Hepatocyte (in vitro differentiated cells): ENCODE measurements around the gene MOB3C. TPM values are rescaled to one million over a fixed set of nuclear protein-coding genes. Genes with fewer than 3 reads are reported as not detected.

Source experiments
- DNase-seq: peaks from one replicate; pipeline ENCODE4 v3.0.0-alpha.2; 2016; ENCODE audit warnings: low spot score
- H2AFZ ChIP-seq: fragments of 200-600 bp; sonication (generic); 2 replicates; pipeline ENCODE4 v1.6.0; 2016; ENCODE audit warnings: antibody characterized with exemption, mild to moderate bottlenecking
- H3K27ac ChIP-seq: fragments of 200-600 bp; sonication (generic); 2 replicates; pipeline ENCODE4 v1.5.1; 2016; ENCODE audit warnings: mild to moderate bottlenecking
- H3K27me3 ChIP-seq: fragments of 200-600 bp; sonication (generic); 2 replicates; pipeline ENCODE4 v1.6.1; 2016
- H3K36me3 ChIP-seq: fragments of 200-600 bp; sonication (generic); replicated peaks from 2 replicates; pipeline ENCODE4 v1.5.1; 2016; ENCODE audit warnings: low read depth; ENCODE audit not compliant: insufficient read depth
- H3K4me1 ChIP-seq: fragments of 200-600 bp; sonication (generic); 2 replicates; pipeline ENCODE4 v1.5.1; 2016; ENCODE audit warnings: mild to moderate bottlenecking, moderate library complexity; ENCODE audit not compliant: insufficient read depth
- H3K4me2 ChIP-seq: fragments of 200-600 bp; sonication (generic); 2 replicates; pipeline ENCODE4 v1.6.0; 2016
- H3K4me3 ChIP-seq: fragments of 200-600 bp; sonication (generic); 2 replicates; pipeline ENCODE4 v1.5.1; 2016; ENCODE audit warnings: mild to moderate bottlenecking
- H3K79me2 ChIP-seq: fragments of 200-600 bp; sonication (generic); 2 replicates; pipeline ENCODE4 v1.6.0; 2017; ENCODE audit warnings: mild to moderate bottlenecking
- H3K9me2 ChIP-seq: fragments of 200-600 bp; sonication (generic); replicated peaks from 2 replicates; pipeline ENCODE4 v1.6.0; 2017; ENCODE audit warnings: mild to moderate bottlenecking; ENCODE audit not compliant: insufficient read depth
- H3K9me3 ChIP-seq: fragments of 200-600 bp; sonication (generic); 2 replicates; pipeline ENCODE4 v1.5.1; 2016; ENCODE audit warnings: low read depth, mild to moderate bottlenecking
- H4K20me1 ChIP-seq: fragments of 200-600 bp; sonication (generic); 2 replicates; pipeline ENCODE4 v1.6.0; 2016; ENCODE audit warnings: mild to moderate bottlenecking; ENCODE audit not compliant: insufficient read depth, poor library complexity, severe bottlenecking
- EZH2 ChIP-seq: fragments of 200-600 bp; sonication (generic); IDR thresholded peaks from 2 replicates; pipeline ENCODE4 v1.6.1; 2016; ENCODE audit warnings: antibody characterized with exemption, mild to moderate bottlenecking, borderline replicate concordance
- EZH2phosphoT487 ChIP-seq: fragments of 200-600 bp; sonication (generic); IDR thresholded peaks from one replicate; pipeline ENCODE4 v1.6.1; 2018; ENCODE audit warnings: antibody characterized with exemption, mild to moderate bottlenecking, low read depth, moderate library complexity; ENCODE audit not compliant: unreplicated experiment, severe bottlenecking
- WGBS: methylation state at CpG from one replicate; pipeline ENCODE4 v1.1.6; 2016; ENCODE audit warnings: low lambda C conversion rate; ENCODE audit errors: missing lambda C conversion rate; 5-methylcytosine and 5-hydroxymethylcytosine counted together
- polyA plus RNA-seq: library from polyadenylated mRNA; unstranded; fragments of >200 nt; fragmentation: Nextera tagmentation; extraction: Ambion mirVana; gene quantifications from 2 replicates; pipeline ENCODE4 v1.2.1, GENCODE V29; 2016
- total RNA-seq: library from RNA; depleted of rRNA; stranded (reverse); fragments of >200 nt; gene quantifications from 2 replicates; pipeline ENCODE4 v1.2.3, GENCODE V29; 2014
- TF ChIP-seq, protein P1 (sequence below): fragments of 200-600 bp; sonication (generic); IDR thresholded peaks from 2 replicates; pipeline ENCODE4 v1.5.1; 2016; ENCODE audit warnings: antibody characterized with exemption, mild to moderate bottlenecking; ENCODE audit not compliant: poor library complexity

The MOB3C gene
- total and polyA plus RNA-seq, 2 experiments from 2014 or later, result 5.8 to 6.6 TPM

DNA sequence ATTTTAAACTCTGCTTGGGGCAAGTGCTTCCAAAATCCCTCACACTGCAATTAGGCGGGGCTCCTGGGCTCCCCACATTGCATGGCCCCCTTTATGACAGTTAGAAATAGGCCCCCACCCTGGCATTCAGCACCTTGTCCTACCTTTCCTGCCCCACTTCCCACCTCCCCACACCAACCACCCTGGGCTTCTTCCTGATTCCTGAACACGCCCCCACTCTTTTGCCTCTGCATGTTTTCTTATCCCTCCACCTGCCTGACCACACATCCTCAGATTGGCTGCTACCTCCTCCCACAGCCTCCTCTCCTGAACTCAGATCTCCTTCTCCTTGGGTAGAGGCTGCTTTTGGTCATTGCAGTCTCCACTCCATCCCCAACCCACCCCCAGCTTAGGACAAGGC is 1.5 kb downstream of the MOB3C start:
- no peaks in the 10 kb centered on the region for H3K9me2 ChIP-seq
- no peaks in the 10 kb centered on the region for H3K27me3 ChIP-seq
- peaks cover 19% of the 10 kb centered on the region for H3K79me2 ChIP-seq
- H3K36me3 ChIP-seq, result no peaks in the 10 kb centered on the region
- no peaks in the 10 kb centered on the region for H3K9me3 ChIP-seq
- TF ChIP-seq, protein P1, sequence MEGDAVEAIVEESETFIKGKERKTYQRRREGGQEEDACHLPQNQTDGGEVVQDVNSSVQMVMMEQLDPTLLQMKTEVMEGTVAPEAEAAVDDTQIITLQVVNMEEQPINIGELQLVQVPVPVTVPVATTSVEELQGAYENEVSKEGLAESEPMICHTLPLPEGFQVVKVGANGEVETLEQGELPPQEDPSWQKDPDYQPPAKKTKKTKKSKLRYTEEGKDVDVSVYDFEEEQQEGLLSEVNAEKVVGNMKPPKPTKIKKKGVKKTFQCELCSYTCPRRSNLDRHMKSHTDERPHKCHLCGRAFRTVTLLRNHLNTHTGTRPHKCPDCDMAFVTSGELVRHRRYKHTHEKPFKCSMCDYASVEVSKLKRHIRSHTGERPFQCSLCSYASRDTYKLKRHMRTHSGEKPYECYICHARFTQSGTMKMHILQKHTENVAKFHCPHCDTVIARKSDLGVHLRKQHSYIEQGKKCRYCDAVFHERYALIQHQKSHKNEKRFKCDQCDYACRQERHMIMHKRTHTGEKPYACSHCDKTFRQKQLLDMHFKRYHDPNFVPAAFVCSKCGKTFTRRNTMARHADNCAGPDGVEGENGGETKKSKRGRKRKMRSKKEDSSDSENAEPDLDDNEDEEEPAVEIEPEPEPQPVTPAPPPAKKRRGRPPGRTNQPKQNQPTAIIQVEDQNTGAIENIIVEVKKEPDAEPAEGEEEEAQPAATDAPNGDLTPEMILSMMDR, result no peak
- H3K4me3 ChIP-seq, result no peak overlapping the region
- H3K27ac ChIP-seq, result no peak overlapping the region
- no peaks in the 10 kb centered on the region for H4K20me1 ChIP-seq
- no peak overlapping the region for H2AFZ ChIP-seq
- H3K4me2 ChIP-seq, result peak overlapping the region; percentile 96
- WGBS, result 92% methylated on average over 2 of the region's 2 CpGs
- H3K4me1 ChIP-seq, result peaks cover 13% of the 10 kb centered on the region
- no peak for DNase-seq

DNA sequence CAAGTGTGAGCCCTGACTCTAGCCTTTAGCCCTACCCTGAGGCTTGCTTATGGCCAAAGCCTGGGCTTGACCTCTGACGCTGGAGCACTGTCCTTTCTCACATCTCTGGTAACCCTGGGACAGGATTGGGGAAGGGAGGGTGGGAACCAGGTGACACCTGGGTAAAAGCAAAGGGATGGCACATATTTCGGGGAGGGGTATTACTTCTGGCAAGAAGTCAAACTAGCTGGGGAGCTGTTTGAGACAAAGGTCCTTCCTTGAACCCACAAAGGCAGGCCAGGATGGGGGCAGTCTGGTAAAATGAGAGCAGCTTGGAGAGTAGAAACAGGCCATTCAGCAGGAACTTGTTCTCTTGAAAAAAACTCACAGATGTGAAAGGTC is 2.0 kb downstream of the MOB3C start:
- TF ChIP-seq EZH2, result no peak
- TF ChIP-seq EZH2phosphoT487, result no peak
- TF ChIP-seq, protein P1, result no peak
- no peak overlapping the region for H3K4me2 ChIP-seq
- H3K9me2 ChIP-seq, result no peaks in the 10 kb centered on the region
- no peak overlapping the region for H2AFZ ChIP-seq
- 90% methylated on average over 2 of the region's 2 CpGs for WGBS
- no peaks in the 10 kb centered on the region for H3K9me3 ChIP-seq
- no peak overlapping the region for H3K27ac ChIP-seq
- H3K79me2 ChIP-seq, result peaks cover 19% of the 10 kb centered on the region
- H3K4me1 ChIP-seq, result peaks cover 13% of the 10 kb centered on the region
- DNase-seq, result no peak
- H3K36me3 ChIP-seq, result no peaks in the 10 kb centered on the region
- H3K27me3 ChIP-seq, result no peaks in the 10 kb centered on the region
- no peaks in the 10 kb centered on the region for H4K20me1 ChIP-seq
- H3K4me3 ChIP-seq, result no peak overlapping the region

DNA sequence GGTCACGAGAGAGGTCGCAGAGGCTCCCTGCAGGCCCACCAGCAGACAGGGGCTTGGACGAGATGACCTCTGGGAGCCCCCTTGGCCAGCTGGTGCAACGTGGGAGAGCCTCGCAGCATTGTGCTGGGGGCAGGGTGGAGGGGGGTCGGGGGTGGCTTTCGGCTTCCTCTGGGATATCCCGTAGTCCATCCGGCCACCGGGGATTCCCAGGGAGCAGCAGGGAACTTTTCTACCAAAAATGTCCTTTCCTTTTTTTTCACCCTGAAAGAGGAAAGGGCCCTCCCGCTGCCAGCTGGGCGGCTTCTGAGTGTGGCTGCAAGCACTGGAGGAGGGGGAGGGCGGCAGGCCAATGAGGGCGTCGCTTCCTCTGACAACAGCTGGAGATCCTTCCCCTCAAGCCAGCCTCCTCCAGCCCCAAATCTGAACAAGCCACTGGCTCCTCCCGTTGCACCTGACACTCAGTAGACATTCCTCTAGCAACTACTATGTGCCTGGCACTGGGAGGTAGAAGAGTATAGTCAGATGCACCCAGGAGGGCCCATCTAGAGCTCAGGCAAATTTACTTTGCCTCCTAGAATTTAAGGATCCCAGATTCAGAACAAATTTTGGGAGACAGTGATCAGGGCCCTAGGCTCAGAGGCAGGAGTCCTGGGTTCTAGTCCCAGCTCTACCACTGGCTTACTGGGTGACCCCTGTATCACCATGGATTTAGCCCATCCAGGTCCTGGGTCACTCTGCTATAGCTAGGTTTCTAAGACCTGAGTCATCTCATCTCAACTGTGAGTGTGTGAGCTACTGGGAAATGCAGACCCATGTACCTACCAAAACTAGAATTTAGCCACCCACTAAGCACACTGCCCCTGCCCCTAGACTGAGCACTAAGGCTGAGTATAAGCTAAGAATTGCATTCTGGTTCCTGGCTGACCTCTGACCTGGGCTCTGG is 2.7 kb downstream of the MOB3C start:
- no peak overlapping the region for H2AFZ ChIP-seq
- H4K20me1 ChIP-seq, result no peaks in the 10 kb centered on the region
- no peaks in the 10 kb centered on the region for H3K9me2 ChIP-seq
- TF ChIP-seq EZH2 (no peak), EZH2phosphoT487 (no peak)
- TF ChIP-seq, protein P1, result no peak
- H3K36me3 ChIP-seq, result no peaks in the 10 kb centered on the region
- H3K79me2 ChIP-seq, result peaks cover 19% of the 10 kb centered on the region
- 37% methylated on average over 14 of the region's 16 CpGs for WGBS
- H3K27ac ChIP-seq, result no peak overlapping the region
- DNase-seq, result peak; percentile 67
- peak overlapping the region; percentile 62 for H3K4me2 ChIP-seq
- no peaks in the 10 kb centered on the region for H3K9me3 ChIP-seq
- no peaks in the 10 kb centered on the region for H3K27me3 ChIP-seq
- no peak overlapping the region for H3K4me3 ChIP-seq
- H3K4me1 ChIP-seq, result peaks cover 13% of the 10 kb centered on the region
